ENCODE data around the gene KIFC1.

Gene KIFC1

DNA sequence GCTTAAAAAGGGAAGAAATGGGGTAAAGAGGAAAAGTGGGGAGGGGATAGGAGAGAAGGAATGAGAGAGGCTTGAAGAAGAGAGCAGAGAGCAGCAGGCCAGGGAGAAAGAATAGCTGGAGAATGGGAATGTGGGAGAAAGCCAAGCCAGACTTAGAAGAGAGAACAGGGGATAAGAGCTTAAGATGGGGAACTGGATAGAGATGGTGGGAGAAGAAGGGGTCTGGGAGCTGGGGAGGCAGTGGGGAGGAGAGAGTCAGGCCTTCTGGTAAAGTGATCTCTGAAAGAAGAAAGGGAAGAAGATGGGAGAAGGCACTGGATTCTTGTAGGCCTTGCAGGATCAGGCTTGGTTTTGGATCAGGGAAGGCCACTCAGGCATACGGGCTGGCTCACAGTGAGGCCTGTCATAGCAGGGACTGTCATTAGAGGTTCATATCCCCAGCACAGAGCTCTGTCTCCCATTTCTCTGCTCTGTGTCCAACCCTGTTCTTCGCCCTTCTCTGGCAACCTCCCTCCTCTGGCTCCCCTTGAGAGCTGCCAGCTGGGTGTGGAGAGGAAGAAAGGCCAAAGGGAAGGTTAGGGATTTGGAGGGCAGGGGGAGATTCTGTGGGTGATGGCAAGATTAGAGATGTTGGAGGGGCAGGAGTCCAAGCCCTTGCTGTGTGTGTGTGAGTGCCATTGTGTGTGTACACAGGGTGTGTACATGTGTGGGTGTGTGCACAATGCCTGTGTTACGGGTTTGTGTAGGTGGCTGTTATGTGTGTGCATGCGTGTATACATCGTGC lies 37.5 kb downstream of the KIFC1 start:
- no peak for DNase-seq
- H3K9ac ChIP-seq (ENCODE audit: low read length), result no peak overlapping the region
- H3K9me3 ChIP-seq (replicated peaks; ENCODE audit: insufficient read depth, low read length), result no peaks in the 10 kb centered on the region

DNA sequence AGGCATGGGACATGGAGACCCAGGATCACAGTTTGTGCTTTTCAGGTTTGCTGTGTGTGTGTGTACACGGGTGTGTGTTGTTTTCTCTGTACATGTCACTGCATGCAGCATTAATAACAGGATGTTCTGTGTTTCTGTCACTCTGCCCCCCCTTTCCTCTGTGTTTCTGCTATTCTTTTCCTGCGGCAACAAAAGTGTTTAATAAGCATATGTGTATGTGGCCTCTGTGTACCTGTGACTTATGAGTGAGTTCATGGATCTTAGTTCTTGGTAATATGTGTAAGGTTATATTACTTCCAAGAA lies 38.1 kb downstream of the KIFC1 start:
- no peak for DNase-seq
- Histone ChIP-seq H3F3A (ENCODE audit: insufficient read depth, low read length) (peaks cover 28% of the 10 kb centered on the region), H3K4me2 (ENCODE audit: low read depth, low read length) (no peak overlapping the region), H4K20me1 (ENCODE audit: insufficient read depth, low read length) (no peaks in the 10 kb centered on the region), H3K9me3 (replicated peaks; ENCODE audit: insufficient read depth, low read length) (no peaks in the 10 kb centered on the region), H3K79me2 (ENCODE audit: low read length) (no peaks in the 10 kb centered on the region), H3K4me1 (ENCODE audit: low read length) (peaks cover 27% of the 10 kb centered on the region), H3K9ac (ENCODE audit: low read length) (no peak overlapping the region), H3K27ac (ENCODE audit: low read length) (no peak overlapping the region), H3K27me3 (replicated peaks; ENCODE audit: insufficient read depth, low read length) (no peaks in the 10 kb centered on the region), H3K4me3 (ENCODE audit: low read length) (no peak overlapping the region), H2AFZ (ENCODE audit: low read length) (no peak overlapping the region), H3K36me3 (replicated peaks; ENCODE audit: insufficient read depth, low read length) (no peaks in the 10 kb centered on the region), H3K9me2 (replicated peaks; ENCODE audit: insufficient read depth, low read length) (no peaks in the 10 kb centered on the region)
- TF ChIP-seq EZH2phosphoT487 (IDR thresholded peaks at IDR 0.05; ENCODE audit: low read length) (no peak), EZH2 (optimal IDR thresholded peaks at IDR 0.05; ENCODE audit: low read depth, low read length) (no peak)
- TF ChIP-seq, protein P1, sequence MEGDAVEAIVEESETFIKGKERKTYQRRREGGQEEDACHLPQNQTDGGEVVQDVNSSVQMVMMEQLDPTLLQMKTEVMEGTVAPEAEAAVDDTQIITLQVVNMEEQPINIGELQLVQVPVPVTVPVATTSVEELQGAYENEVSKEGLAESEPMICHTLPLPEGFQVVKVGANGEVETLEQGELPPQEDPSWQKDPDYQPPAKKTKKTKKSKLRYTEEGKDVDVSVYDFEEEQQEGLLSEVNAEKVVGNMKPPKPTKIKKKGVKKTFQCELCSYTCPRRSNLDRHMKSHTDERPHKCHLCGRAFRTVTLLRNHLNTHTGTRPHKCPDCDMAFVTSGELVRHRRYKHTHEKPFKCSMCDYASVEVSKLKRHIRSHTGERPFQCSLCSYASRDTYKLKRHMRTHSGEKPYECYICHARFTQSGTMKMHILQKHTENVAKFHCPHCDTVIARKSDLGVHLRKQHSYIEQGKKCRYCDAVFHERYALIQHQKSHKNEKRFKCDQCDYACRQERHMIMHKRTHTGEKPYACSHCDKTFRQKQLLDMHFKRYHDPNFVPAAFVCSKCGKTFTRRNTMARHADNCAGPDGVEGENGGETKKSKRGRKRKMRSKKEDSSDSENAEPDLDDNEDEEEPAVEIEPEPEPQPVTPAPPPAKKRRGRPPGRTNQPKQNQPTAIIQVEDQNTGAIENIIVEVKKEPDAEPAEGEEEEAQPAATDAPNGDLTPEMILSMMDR (IDR thresholded peaks at IDR 0.05; ENCODE audit: low read length), result no peak

More for the DNA sequence above, 37.5 kb downstream of the KIFC1 start:
- Histone ChIP-seq H3K9me2 (replicated peaks; ENCODE audit: insufficient read depth, low read length) (no peaks in the 10 kb centered on the region), H4K20me1 (ENCODE audit: insufficient read depth, low read length) (no peaks in the 10 kb centered on the region), H3K4me2 (ENCODE audit: low read depth, low read length) (no peak overlapping the region), H3K4me3 (ENCODE audit: low read length) (no peak overlapping the region), H3K36me3 (replicated peaks; ENCODE audit: insufficient read depth, low read length) (no peaks in the 10 kb centered on the region), H3F3A (ENCODE audit: insufficient read depth, low read length) (peaks cover 28% of the 10 kb centered on the region), H3K79me2 (ENCODE audit: low read length) (no peaks in the 10 kb centered on the region), H3K27ac (ENCODE audit: low read length) (no peak overlapping the region), H3K4me1 (ENCODE audit: low read length) (peaks cover 28% of the 10 kb centered on the region), H2AFZ (ENCODE audit: low read length) (no peak overlapping the region), H3K27me3 (replicated peaks; ENCODE audit: insufficient read depth, low read length) (peaks cover 1% of the 10 kb centered on the region; the same call in 1 of the 2 replicates)
- TF ChIP-seq EZH2phosphoT487 (IDR thresholded peaks at IDR 0.05; ENCODE audit: low read length) (no peak), EZH2 (optimal IDR thresholded peaks at IDR 0.05; ENCODE audit: low read depth, low read length) (no peak)
- TF ChIP-seq, protein P1 (IDR thresholded peaks at IDR 0.05; ENCODE audit: low read length), result no peak

DNA sequence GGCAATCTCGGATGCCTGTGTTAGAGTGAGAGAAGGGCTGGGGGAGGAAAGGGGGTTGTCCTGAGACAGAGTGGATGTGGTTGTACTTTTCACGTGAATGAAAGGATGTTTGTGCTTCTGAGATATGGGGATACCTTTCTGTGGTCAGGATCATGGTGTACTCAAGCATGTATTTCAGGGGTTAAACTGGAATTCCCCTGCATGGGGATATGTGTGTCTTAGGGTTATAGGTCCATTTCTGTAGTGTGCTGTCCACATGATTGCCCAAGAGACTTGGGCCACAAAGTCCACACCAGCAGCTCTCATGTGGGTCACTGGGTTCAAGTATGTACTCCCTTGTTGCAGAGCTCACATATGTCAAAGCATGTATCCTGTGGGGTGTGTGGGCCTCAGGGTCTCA lies 38.7 kb downstream of the KIFC1 start:
- Histone ChIP-seq H3F3A (ENCODE audit: insufficient read depth, low read length) (peaks cover 28% of the 10 kb centered on the region), H3K36me3 (replicated peaks; ENCODE audit: insufficient read depth, low read length) (no peaks in the 10 kb centered on the region), H2AFZ (ENCODE audit: low read length) (no peak overlapping the region), H3K27ac (ENCODE audit: low read length) (no peak overlapping the region), H4K20me1 (ENCODE audit: insufficient read depth, low read length) (no peaks in the 10 kb centered on the region), H3K9me3 (replicated peaks; ENCODE audit: insufficient read depth, low read length) (no peaks in the 10 kb centered on the region), H3K9ac (ENCODE audit: low read length) (no peak overlapping the region), H3K79me2 (ENCODE audit: low read length) (no peaks in the 10 kb centered on the region), H3K4me1 (ENCODE audit: low read length) (peaks cover 24% of the 10 kb centered on the region), H3K9me2 (replicated peaks; ENCODE audit: insufficient read depth, low read length) (no peaks in the 10 kb centered on the region), H3K27me3 (replicated peaks; ENCODE audit: insufficient read depth, low read length) (no peaks in the 10 kb centered on the region), H3K4me3 (ENCODE audit: low read length) (no peak overlapping the region), H3K4me2 (ENCODE audit: low read depth, low read length) (no peak overlapping the region)
- DNase-seq, result no peak
- no peak for TF ChIP-seq EZH2 (optimal IDR thresholded peaks at IDR 0.05; ENCODE audit: low read depth, low read length)
- no peak for TF ChIP-seq EZH2phosphoT487 (IDR thresholded peaks at IDR 0.05; ENCODE audit: low read length)
- TF ChIP-seq, protein P1 (IDR thresholded peaks at IDR 0.05; ENCODE audit: low read length), result no peak

Measured in MM.1S (cell line).